ENCODE results near the gene PLCH2. TPM values are rescaled to one million over a fixed set of nuclear protein-coding genes. Genes with fewer than 3 reads are reported as not detected.

Gene PLCH2
- total and polyA plus RNA-seq, 2 donors (not counting 3 experiments of a cell fraction or from before 2014, with no cell fraction given) = 0.19 to 0.31 TPM

- POLR2A ChIA-PET = no interaction called here
- no peak overlapping the region for H3K9ac ChIP-seq (replicated peaks; ENCODE audit: extremely low read depth, insufficient read depth, low read length)
- dilution Hi-C loops (cut with MboI; ENCODE audit: extremely low pct_ligation_motif_present, low sequenced_read_pairs) (no loop called here), intact Hi-C loops (cut with micrococcal nuclease) (no loop called here)
- DNase-seq (ENCODE audit: low read depth, low spot score) (no peak), FAIRE-seq (no peak)
- H2AFZ ChIP-seq (ENCODE audit: low read depth, low read length) = no peak overlapping the region
- TF ChIP-seq MYC (IDR thresholded peaks at IDR 0.05; ENCODE audit: low read depth, low read length) = no peak
- TF ChIP-seq MAX (IDR thresholded peaks at IDR 0.05; ENCODE audit: insufficient read depth, insufficient read length) = no peak
- no peak for TF ChIP-seq JUN (IDR thresholded peaks at IDR 0.05; ENCODE audit: borderline replicate concordance, insufficient read depth, insufficient read length, low read depth)
- TF ChIP-seq CTCF (IDR thresholded peaks at IDR 0.05; ENCODE audit: extremely low read depth in 1 of 2, insufficient read depth in 1 of 2, low read depth in 1 of 2, low read length in 2 of 2) = no peak
- no peak for TF ChIP-seq POLR2AphosphoS5 (IDR thresholded peaks at IDR 0.05; ENCODE audit: insufficient read depth, low read depth, low read length)
- TF ChIP-seq FOS (IDR thresholded peaks at IDR 0.05; ENCODE audit: borderline replicate concordance, insufficient read depth, low read length) = no peak
- TF ChIP-seq POLR2A (IDR thresholded peaks at IDR 0.05; ENCODE audit: low read depth, low read length) = no peak
- no peak for TF ChIP-seq GATA2 (IDR thresholded peaks at IDR 0.05; ENCODE audit: insufficient read depth, insufficient read length, low read depth, low read length)
- no peak for TF ChIP-seq EZH2 (IDR thresholded peaks at IDR 0.05; ENCODE audit: borderline replicate concordance, low read depth, low read length, severe bottlenecking)
- H3K36me3 ChIP-seq (ENCODE audit: control insufficient read depth in 2 of 2, extremely low read depth in 1 of 2, insufficient read depth in 2 of 2, low read length in 2 of 2) = no peaks in the 10 kb centered on the region
- BruUV-seq (replicated peaks) = no TSS peak
- no peak overlapping the region for H3K27ac ChIP-seq (ENCODE audit: insufficient read depth, low read depth, low read length)
- no peaks in the 10 kb centered on the region for H3K9me1 ChIP-seq (replicated peaks; ENCODE audit: control insufficient read depth, extremely low read depth, insufficient read depth, low read length)
- H3K79me2 ChIP-seq (ENCODE audit: control insufficient read depth, insufficient read depth, low read length) = no peaks in the 10 kb centered on the region
- no peaks in the 10 kb centered on the region for H4K20me1 ChIP-seq (replicated peaks; ENCODE audit: control insufficient read depth, extremely low read depth, insufficient read depth, low read length)
- H3K9me3 ChIP-seq (replicated peaks; ENCODE audit: control insufficient read depth, insufficient read depth, low read length) = no peaks in the 10 kb centered on the region
- no peaks in the 10 kb centered on the region for H3K27me3 ChIP-seq (ENCODE audit: control insufficient read depth in 2 of 2, insufficient read depth in 2 of 2, low read length in 2 of 2)
- H3K4me3 ChIP-seq (replicated peaks in 1 of 3; ENCODE audit: insufficient read depth in 1 of 3, low read depth in 1 of 3, low read length in 3 of 3) = no peak overlapping the region
- no peak overlapping the region for H3K4me2 ChIP-seq (ENCODE audit: insufficient read depth, low read length)
- no peaks in the 10 kb centered on the region for H3K4me1 ChIP-seq (ENCODE audit: control insufficient read depth, extremely low read depth, insufficient read depth, low read length)
- CTCF ChIA-PET = no interaction called here
These were observed 4.3 kb downstream of the PLCH2 start for GRCh38 chr1:2480236-2480985.

All from endothelial cell of umbilical vein (primary cell).